GM23248 (cell line): Measurements from ENCODE around the gene GNB1.

Experiments
- EZH2 ChIP-seq: fragments of 200-600 bp; sonication (generic); IDR thresholded peaks from 2 replicates; pipeline ENCODE4 v1.6.1; 2018; ENCODE audit warnings: antibody characterized with exemption, mild to moderate bottlenecking; ENCODE audit not compliant: insufficient read depth, poor library complexity, severe bottlenecking
- EZH2phosphoT487 ChIP-seq: fragments of 200-600 bp; sonication (generic); IDR thresholded peaks from 2 replicates; pipeline ENCODE4 v1.6.1; 2018; ENCODE audit warnings: antibody characterized with exemption, moderate library complexity, mild to moderate bottlenecking, low read depth; ENCODE audit not compliant: insufficient read depth

- TF ChIP-seq EZH2 (no peak), EZH2phosphoT487 (no peak)
Measured at GRCh38 chr1:1889847-1890505, 911 bp downstream of the GNB1 start.
